GM12872 (cell line): ENCODE measurements around the gene KLHL29.

Source experiments
- CTCF ChIP-seq: IDR thresholded peaks from 3 replicates; pipeline ENCODE4 v1.5.1; 2011; ENCODE audit warnings: low read depth, mild to moderate bottlenecking, low read length, moderate library complexity; ENCODE audit not compliant: insufficient read depth

The KLHL29 gene

GRCh38 chr2:23606968-23607367 is 222.0 kb downstream of the KLHL29 start:
- no peak for TF ChIP-seq CTCF

GRCh38 chr2:23607925-23608324 is 222.9 kb downstream of the KLHL29 start:
- TF ChIP-seq CTCF = no peak

DNA sequence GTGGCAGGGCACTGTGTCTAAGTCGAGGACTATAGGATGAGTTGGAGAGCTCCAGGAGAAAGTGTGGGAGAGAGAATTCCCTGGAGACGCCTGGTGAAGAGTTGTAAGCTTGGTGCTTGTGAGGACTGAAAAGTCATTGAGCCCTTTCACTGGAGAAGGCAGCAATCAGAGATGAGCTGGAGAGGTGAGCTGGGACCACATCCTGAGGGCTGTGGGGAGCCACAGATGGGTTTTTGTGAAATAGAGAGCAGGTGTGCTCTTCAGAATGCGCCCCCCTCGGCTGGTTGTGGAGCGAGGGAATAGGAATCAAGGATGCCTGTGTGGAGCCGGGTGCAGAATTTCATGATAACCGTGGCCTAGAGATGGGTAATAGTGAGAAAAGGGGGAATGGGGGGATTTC is 224.3 kb downstream of the KLHL29 start:
- no peak for TF ChIP-seq CTCF

DNA sequence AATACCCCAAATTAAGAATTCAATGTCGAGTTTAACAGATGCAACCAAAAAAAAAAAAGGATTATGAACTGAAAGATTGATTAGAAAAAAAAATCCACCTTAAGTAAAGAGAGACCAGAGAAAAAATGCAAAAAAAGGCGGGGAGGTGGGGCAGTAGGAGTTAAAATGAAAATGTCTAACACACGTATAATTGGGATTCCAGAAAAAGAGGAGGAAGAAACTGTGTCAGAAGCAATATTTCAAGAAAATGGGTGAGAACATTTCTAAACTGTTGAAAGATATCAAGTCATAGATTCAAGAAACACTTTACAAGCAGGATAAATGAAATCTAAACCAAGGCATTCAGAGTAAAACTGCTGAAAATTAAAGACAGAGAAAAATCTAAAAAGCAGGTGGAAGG is 226.9 kb downstream of the KLHL29 start:
- TF ChIP-seq CTCF = no peak

DNA sequence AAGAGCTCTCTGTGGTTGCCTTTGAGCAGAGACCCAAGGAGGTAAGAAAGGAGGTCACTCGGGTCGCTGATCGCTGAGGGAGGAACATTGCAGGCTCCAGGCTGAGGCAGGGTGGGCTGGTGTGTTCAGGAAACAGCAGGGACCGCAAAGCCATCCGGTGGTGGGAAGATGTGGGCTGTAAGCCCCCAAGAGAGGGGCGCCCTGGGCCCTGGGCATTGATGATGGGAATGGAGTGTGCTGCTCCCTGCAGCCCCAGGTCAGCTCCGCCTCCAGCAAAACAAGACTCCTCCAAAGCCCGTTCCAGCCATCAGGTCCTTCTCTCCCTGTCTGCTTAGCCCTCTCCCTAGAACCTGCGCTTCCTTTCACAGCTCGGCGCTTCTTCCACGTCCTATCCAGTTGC is 229.7 kb downstream of the KLHL29 start:
- TF ChIP-seq CTCF = no peak

DNA sequence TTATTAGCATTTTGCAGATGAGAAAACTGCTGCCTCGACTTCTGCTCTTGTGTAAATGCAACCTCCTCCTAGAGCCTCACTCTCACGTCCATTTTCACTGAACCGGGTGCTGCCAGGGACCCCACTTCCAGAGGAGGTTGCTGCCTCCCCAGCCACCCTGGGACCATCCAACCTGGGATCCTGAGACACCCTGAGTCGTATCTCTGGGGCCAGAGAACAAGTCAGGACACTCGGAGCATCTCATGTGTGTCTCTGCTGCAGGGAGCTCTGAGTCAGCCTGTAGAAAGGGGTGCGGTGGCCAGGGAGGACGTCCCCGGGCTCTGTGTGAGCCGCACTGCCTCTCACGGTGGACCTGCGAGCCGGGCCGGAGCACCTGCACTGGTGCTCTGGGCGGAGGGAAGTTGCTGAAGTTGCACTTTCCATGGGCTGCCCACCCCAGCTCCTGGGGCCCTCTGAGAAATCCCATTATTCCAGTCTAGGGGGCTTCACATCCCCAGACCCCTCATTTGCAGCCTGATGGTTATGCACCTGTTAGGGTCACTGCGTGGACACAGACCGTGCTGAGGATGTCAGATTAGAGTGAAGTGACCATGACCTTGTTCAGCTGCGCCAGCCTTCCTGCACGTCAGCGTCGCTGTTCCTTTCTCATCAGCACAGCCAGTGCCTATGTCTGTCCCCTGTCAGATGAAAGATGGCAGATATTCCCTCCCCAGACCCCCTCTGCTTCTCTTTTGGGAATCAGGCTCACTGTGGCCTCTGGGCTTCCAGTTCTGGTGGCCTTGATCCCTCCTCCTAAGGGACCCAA is 230.4 kb downstream of the KLHL29 start:
- no peak for TF ChIP-seq CTCF

DNA sequence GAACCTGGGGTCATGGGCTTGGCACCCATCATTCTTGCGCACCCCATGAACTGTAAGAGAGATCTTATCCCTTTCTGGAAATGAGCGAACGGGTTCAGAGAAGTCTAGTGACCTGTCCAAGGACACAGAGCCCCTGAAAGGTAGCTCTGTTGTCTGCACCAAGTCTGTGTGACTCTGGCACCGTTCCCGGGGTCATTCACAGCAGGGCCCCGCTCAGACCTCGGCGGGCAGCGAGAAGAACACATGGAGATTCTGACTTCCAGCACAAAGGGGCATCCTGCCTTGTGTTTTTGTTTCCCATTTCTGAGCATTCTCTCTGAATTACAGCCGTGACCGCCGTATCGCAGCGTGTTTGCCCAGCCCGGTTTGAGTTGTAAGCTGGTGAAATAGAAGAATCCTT is 231.7 kb downstream of the KLHL29 start:
- no peak for TF ChIP-seq CTCF
